NCI-H2107 treated with DMSO at 0.1 percent for 48 hours (cell line): ENCODE data around the gene SMC1B.
"Not testable (repeated sequence)": the region's sequence is repeated elsewhere in the genome, so short reads cannot be mapped to it uniquely, and the experiment has no call there.

Source experiments
- DNase-seq: peaks from one replicate; lab custom pipeline; 2025; ENCODE audit not compliant: unreplicated experiment; lab: John Stamatoyannopoulos, UW

The SMC1B gene

DNA sequence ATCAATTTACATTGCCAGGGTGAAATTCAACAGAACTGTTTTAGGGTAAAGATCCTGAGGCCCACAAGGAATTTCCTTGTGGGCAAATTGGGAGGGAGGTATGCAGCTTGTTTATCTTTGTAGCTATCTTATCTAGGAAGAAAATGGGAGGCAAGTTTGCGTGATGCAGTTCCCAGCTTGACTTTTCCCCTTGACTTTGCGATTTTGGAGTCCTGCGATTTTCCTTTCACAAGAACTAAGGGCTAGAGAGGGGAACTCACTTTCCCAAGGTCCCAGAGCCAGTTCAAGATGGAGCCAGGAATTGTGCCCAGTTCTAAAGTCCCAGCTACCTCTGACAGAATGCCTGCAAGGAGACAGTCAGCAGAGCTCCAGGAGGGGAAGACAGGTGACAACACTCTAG lies 30.8 kb upstream of the SMC1B start:
- no peak for DNase-seq

DNA sequence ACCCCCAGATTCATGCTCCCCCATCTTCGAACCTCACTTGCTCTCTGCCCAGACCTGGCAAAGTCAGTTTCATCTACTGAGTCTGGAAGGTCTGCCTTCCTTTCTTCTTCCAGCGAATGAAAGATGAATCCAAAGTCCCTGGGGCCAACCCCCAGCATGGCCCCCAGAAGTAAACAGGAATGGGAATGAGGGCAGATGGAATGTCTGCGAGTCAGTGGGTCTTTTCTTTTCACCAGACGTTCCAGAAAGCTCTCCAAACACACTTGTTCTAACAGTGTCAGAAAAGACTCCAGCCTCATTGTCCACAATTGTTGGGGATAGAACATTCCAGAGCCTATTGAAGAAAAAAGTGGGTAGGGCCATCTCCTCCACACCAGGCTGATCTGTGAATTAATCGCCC lies 28.7 kb upstream of the SMC1B start:
- DNase-seq: no peak

DNA sequence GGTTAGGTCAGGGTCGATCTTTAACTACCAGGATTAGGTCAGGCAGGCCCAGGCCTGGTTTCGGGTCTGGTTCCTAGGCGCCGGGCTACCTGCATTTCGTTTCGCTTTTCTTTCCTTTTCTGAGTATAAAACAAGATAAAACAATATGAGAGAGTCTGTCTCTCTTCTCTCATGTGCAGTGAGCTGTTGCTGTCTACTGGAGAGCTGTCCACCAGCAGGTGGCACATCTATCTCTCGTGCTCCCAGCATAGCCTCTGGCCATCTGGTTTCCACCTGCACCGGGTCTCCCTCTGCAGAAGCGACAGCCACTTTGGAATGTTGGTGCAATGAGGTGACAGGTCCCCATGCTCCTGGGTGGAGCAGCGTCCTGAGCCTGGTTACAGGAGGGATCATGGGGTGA lies 27.7 kb upstream of the SMC1B start:
- peak; percentile 8 for DNase-seq

GRCh38 chr22:45440688-45441087 lies 27.3 kb upstream of the SMC1B start:
- DNase-seq: not testable (repeated sequence)

GRCh38 chr22:45438336-45438735 lies 24.9 kb upstream of the SMC1B start:
- no peak for DNase-seq

GRCh38 chr22:45436871-45437517 lies 23.6 kb upstream of the SMC1B start:
- DNase-seq: not testable (repeated sequence)

DNA sequence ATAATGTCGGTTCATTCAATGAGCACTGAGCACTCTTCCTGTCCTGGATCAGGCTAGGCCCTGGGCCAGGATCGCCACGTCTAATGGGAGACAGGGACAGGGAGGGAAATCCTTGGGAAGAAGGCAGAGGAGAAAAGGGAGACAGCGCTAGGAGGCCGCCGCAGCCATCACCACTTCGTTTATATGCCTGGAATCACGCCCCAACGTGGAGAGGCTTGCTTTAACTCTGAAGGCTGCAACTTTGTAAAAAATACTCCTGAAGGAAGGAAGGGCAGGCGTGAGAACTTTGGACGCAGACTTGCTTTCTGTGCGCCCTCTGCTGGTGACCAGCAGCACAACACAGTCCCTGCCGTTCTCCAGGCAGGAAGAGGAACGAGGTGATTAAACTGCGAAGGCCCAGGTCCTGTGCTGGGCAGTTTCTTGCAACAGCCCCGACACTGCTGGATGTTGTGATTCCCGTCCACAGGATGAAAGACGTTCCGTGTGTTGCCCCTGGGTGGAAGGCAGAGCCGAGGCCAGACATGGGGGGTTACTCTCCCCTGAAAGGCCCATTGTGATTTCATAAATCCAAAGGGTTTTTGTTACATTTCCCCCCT lies 22.2 kb upstream of the SMC1B start:
- peak; percentile 40 for DNase-seq

GRCh38 chr22:45434981-45435380 lies 21.6 kb upstream of the SMC1B start:
- DNase-seq: no peak

DNA sequence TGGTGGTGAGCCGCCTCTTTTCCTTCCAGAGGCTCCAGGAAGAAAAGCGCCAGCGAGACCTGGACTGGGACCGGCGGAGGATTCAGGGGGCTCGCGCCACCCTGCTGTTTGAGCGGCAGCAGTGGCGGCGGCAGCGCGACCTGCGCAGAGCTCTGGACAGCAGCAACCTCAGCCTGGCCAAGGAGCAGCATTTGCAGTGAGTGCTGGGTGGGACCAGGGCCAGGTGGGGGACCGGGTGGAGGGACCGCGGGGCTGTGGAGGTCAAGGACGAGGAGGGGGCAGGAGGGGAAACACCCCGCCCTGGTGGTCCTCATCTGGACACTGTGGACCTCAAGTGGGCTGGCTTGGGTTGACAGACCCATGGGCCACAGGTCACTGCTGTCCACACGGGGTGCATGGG lies 17.5 kb upstream of the SMC1B start:
- DNase-seq: no peak

DNA sequence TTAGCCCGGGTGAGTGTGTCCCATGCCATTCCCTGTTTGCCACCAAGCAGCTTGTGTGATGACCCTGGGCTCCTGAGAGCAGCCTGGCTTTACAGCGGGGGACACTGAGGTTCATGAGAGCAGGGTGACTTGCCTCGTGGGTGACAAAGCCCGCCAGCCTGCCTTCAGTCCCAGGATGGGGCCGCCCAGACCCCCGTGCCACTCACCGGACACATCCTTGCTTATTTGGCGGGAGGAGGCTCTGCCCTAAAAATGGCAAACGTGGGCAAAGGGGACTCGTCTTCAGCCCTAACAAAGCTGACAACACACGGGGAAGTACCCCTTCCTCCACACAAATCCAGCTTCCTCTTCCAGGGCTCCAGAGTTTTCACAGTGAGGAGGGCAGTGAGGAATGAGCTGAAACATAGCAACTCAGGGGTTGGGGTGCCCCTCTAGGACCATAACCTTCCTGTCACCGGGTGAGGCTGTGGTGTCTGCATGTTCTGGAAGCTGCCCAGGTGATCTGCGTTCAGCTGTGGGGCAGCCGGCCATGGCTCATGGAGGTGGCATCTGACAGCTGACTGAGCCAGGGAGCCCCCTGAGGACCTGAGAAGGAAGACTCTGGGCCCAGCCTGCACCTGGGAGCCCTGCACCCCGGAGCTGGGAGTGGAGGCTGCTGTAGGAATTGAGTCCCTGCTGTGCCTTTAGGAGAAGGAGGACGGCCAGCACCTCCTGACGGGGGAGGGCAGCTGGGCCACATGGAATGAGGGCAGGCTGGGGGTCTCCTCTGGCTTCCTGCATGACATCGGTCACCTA lies 16.8 kb upstream of the SMC1B start:
- DNase-seq: no peak

- DNase-seq: no peak
Measured at GRCh38 chr22:45429424-45429823, 16.0 kb upstream of the SMC1B start.

- no peak for DNase-seq
Measured at GRCh38 chr22:45428391-45429385, 15.3 kb upstream of the SMC1B start.

DNA sequence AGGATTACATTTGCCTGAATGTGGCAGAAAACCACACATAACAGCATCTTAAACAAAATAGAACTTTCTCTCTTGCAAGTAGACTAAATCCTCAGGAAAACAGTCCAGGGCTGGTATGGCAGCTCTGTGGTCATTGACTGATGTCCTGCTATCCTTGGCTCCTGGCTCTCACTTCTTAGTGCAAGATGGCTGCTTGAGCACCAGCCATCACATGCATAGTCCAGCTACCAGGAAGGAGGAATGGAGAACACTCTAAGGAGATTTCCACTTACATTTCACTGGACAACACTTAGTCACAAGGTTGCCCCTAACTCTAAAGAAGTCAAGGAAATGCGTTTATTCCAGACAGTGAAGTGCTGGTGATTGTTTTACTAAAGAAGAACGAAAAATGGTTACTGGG lies 13.7 kb upstream of the SMC1B start:
- no peak for DNase-seq

GRCh38 chr22:45426387-45426786 lies 13.0 kb upstream of the SMC1B start:
- no peak for DNase-seq

GRCh38 chr22:45425531-45426265 lies 12.3 kb upstream of the SMC1B start:
- DNase-seq: no peak

DNA sequence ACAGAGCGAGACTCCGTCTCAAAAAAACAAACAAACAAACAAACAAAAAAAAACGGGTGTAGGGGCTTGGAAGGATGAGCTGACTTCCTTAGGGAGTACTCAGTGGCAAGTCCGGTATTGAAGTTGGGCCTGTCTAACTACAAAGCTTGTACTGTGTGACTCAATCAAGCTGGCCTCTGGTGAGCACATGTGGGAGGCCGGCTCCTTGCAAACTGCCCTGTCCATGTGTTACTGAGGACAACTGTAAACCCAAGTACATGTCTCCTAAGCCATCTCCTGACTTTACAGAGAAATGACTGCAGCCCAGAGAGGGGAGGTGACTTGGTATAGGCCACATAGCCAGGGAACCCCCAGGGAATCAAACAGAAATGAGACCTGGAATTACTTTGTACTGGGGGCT lies 11.7 kb upstream of the SMC1B start:
- no peak for DNase-seq

DNA sequence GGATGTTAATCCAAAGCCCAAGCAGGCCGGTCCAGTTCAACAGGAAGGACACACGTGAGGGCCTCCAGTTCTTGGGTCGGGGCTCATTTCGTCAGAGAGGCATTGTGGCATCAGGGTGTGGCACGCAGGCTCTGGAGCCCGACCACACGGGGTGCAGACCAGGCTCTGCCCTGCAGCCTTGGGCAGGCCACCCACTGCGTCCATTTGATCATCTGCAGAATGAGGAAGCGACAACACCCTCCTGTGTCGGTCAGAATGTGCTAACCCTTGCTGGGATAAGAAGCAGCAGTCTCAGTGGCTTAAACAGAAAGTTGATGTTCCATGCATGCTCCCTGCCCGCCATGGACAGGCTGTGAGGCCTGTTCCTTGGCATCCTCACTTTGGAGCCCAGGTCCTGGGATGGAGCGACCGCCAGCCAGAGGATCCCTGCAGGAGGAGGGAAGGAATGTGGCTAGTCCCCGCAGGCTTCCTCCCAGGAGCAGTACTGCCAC lies 10.9 kb upstream of the SMC1B start:
- DNase-seq: no peak

- DNase-seq: no peak
Measured at GRCh38 chr22:45423524-45423923, 10.1 kb upstream of the SMC1B start.

GRCh38 chr22:45422237-45422983 lies 9.0 kb upstream of the SMC1B start:
- DNase-seq: no peak
